Cardiac fibroblast (primary cell): ENCODE measurements around the gene ELFN1.
A peak's percentile ranks its signal among the peaks of the same experiment; 100 is the strongest.

ENCODE experiments used
- DNase-seq, 2 donors: peaks; one replicate each; pipeline versions ENCODE4 v3.0.0 to v3.0.0-alpha.2; 2010; ENCODE audit warnings: low read depth in 2 of 2
- H3K4me3 ChIP-seq, 2 donors: replicated peaks in 1 of 2; 1 replicate in 1 of 2; 2 replicates in 1 of 2; pipeline ENCODE4 v1.5.1; 2011; ENCODE audit warnings: low read depth in 2 of 2, low read length in 2 of 2, mild to moderate bottlenecking in 2 of 2, moderate library complexity in 1 of 2
- TF ChIP-seq, protein P1 (sequence below): IDR thresholded peaks from one replicate; pipeline ENCODE4 v1.5.1; 2011; ENCODE audit warnings: low read depth, mild to moderate bottlenecking, low read length, inconsistent platforms

ELFN1 gene

DNA sequence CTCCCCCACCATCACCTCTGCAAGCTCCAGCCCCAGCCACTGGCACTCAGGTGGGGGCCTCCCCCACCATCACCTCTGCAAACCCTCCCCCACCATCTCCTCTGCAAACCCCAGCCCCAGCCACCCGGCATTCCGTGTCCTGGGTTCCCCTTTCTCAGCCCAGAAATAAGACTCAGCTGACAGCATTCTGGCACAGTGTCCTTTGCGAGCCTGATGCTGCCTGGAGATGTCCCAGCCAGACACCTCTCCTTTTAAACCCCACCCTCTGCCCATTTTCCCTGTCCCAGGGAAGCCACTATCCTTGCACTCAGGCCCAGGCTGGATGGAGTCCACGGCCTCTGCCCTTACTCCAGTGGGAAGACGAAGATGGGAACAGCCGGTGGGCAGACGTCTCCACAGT, 49.8 kb downstream of the ELFN1 start:
- DNase-seq: no peak
- TF ChIP-seq, protein P1, sequence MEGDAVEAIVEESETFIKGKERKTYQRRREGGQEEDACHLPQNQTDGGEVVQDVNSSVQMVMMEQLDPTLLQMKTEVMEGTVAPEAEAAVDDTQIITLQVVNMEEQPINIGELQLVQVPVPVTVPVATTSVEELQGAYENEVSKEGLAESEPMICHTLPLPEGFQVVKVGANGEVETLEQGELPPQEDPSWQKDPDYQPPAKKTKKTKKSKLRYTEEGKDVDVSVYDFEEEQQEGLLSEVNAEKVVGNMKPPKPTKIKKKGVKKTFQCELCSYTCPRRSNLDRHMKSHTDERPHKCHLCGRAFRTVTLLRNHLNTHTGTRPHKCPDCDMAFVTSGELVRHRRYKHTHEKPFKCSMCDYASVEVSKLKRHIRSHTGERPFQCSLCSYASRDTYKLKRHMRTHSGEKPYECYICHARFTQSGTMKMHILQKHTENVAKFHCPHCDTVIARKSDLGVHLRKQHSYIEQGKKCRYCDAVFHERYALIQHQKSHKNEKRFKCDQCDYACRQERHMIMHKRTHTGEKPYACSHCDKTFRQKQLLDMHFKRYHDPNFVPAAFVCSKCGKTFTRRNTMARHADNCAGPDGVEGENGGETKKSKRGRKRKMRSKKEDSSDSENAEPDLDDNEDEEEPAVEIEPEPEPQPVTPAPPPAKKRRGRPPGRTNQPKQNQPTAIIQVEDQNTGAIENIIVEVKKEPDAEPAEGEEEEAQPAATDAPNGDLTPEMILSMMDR: no peak
- H3K4me3 ChIP-seq: no peak overlapping the region

DNA sequence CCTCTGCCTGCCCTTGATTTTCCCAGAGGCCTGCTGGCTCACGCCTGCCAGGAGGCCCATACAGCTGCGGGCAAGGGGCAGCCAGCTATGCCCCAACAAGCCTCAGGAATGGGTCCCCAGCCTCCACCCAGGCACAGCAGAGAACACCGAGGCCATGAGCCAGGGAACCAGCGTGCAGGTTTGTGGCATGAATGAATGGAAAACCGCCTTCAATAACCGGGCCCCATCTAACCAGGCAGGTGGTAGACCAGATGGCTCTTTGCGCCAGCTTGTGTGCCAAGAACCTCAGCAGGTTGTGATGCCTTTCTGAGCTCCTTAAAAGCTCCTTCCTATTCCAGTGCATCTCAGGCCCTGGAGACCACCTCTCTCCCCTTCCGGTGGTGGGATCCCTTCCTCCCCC, 50.2 kb downstream of the ELFN1 start:
- H3K4me3 ChIP-seq: no peak overlapping the region
- TF ChIP-seq, protein P1: no peak
- DNase-seq: no peak

DNA sequence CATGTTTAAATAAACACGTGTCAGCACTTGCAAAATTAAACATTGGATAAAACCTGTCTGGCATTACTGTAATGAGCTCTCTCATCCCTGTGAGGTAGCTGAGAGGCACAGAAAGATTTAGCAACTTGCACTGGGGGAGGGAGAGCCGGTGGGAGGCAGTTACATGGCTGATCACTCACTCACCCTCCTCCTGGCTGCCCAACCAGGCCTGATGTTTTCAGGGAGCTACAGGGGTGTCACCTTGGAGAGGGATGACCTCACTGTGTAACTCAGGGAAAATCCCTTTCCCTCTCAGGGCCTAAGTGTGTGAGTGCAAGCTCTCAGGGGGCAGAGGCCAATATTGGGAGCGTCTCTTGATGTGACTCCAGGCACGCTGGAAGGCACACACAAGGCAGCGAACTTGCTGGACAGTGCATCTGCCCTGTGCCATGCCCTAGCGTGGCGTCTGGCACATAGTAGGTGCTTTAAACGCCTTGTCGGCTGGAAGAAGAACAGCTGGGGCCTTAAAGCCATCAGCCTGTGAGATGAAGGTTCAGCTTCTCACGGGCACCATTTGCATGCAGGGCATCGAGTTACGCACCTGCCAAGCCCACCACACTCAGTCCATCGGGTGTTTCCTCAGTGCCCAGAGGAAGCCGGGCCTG, 51.1 kb downstream of the ELFN1 start:
- peak in 1 of 2 donors; percentile 15 for DNase-seq
- no peak overlapping the region for H3K4me3 ChIP-seq

DNA sequence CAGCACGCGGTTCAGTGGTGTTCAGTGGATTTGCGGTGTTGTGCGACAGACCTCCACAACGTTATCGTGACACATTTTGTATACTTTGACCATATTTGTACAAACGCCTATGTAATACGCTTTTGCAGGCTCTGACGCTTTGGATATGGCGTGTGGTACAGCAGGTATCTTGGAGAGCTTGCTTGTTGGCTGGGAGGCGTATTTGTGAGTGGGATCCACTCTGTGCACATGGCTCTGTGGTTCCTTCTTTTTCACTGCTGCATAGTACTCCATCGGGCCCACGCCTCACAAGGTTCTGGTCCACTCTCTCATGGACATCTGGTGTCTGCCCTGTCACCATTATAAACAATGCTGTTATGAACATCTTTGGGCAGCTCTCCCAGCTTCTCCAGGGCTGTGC, 53.2 kb downstream of the ELFN1 start:
- no peak for DNase-seq

More for the DNA sequence above, 51.1 kb downstream of the ELFN1 start:
- TF ChIP-seq, protein P1: no peak

DNA sequence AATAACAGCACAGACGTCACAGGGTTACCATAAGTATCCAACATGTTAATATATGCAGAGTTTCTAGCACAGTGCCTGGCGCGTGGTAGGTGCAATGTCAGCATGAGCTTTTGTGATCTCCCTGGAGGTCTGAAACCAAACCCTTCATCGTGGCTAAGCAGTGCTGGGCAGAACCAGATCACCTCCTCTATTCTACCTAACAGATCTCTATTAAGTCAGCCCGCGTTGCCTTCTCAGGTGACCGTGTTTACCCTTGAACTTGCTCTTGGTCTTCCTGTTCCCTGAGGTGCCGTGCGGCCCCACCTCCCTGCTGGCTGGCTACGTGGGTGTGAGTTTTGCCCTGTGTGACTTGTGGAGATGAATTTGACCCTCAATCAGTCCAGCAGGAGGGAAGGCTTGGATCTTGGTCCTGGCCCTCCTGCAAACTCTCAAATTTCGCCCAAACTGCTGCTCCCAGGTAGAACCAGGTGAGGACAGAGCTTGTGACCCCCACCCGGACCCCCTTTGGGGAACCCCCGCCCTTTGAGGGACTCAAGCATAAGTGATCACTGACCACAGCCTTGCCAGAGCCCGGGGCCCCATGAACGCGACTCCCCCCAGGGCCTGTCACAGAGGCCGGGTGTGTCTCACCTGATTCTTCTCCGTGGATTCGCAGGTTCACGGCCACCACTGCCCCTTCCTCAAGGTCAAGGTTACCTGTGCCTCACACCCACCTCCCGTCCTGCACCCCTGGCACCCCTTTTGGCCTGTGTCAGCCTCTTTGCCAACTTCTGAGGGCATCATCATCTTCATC, 54.2 kb downstream of the ELFN1 start:
- TF ChIP-seq, protein P1: no peak
- no peak for DNase-seq

More for the DNA sequence above, 53.2 kb downstream of the ELFN1 start:
- TF ChIP-seq, protein P1: no peak
- no peak overlapping the region for H3K4me3 ChIP-seq

DNA sequence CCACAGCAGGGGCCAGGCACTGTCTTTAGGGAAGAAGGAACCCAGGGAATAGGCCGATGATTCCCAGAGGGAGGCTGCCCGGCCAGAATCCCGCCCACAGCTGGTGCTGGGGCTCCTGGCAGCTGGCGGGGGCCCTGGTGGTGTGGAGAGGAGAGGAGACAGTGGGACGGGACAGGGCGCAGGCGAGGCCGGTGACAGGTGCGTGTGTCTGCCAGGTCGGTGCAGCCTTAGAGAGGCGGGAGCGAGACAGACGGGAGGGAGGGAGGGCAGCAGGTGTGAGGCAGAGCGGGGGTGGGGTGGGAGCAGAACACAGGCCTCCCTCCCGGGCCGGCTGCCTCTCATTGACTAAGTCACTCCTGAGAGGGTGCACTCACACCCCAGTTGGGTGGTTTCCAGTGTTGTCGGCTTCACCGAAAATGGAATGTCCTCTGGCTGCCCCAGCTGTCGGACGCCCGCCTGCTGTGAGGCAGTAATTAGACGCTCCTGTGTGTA, 55.2 kb downstream of the ELFN1 start:
- DNase-seq: peak; percentile 15 to 17
- H3K4me3 ChIP-seq: no peak overlapping the region

More for the DNA sequence above, 54.2 kb downstream of the ELFN1 start:
- H3K4me3 ChIP-seq: no peak overlapping the region

More for the DNA sequence above, 55.2 kb downstream of the ELFN1 start:
- TF ChIP-seq, protein P1: no peak
